ENCODE results near the gene ADAMTS13.
A peak's percentile ranks its signal among the peaks of the same experiment; 100 is the strongest.

ADAMTS13 gene

DNA sequence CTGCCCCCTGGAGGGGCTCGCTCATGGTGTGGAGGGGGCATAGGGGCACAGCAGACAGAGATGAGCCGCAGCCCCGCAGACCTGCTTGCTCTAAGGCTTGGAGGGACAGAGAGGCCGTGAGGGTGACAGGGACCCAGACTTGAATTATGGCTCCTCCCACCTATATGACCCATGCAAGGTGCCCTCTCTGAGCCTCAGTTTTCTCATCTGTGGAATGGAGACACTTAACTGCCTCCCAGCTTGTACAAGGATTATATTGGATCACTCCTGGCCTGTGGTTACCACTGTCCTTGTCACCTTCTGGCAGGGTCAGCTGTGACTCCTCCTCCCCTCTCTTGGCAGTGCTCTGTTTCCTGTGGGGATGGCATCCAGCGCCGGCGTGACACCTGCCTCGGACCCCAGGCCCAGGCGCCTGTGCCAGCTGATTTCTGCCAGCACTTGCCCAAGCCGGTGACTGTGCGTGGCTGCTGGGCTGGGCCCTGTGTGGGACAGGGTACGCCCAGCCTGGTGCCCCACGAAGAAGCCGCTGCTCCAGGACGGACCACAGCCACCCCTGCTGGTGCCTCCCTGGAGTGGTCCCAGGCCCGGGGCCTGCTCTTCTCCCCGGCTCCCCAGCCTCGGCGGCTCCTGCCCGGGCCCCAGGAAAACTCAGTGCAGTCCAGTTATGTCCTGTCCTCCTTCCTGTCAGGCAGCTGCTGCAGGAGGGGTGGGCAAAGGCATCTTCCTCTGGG, 32.9 kb downstream of the ADAMTS13 start:
- no peak for DNase-seq (ENCODE audit: low read depth)

DNA sequence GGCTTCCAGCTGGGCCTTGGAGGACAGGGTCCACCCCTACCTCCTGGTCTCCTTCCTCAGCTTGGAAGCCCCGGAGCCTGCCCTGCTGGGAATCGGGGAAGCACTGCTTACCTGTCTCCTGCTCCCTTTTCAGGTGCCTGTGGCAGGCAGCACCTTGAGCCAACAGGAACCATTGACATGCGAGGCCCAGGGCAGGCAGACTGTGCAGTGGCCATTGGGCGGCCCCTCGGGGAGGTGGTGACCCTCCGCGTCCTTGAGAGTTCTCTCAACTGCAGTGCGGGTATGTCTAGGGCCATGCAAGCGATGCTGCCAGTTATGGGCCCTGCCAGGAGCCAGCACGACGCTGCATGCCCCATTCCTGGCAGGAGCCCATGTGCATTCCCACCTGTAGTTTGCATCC, 33.8 kb downstream of the ADAMTS13 start:
- DNase-seq (ENCODE audit: low read depth): no peak

DNA sequence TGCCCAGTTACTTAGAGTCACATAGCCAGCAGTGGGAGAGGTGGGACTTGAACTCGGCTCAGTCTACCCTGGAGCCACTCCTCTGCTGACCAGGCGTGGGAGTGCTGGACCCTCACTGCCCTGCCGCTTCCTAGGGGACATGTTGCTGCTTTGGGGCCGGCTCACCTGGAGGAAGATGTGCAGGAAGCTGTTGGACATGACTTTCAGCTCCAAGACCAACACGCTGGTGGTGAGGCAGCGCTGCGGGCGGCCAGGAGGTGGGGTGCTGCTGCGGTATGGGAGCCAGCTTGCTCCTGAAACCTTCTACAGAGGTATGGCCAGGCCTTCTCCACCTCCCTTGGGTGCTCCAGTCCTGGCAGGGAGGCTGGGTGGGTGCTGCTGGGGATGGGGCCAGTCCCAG, 34.2 kb downstream of the ADAMTS13 start:
- DNase-seq (ENCODE audit: low read depth): no peak

DNA sequence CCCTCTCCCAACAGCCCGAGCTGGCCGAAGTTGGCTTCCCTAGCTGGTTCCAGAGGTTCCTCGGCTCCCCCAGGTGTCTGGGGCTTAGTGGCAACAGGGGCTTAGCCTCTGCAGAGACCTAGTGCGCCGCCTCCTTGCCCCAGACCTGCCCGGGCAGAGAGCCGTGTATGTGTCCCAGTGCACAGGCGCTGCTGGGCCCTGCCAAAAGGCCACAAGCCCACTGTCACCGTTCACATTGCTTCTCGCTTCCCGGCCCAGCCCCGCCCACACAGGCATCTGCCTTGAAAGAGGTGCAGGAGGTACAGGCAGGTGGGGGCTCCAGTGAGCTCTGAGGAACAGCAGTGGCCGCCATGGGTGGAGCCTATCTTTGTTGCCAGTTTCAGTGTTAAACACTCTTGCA, 35.1 kb downstream of the ADAMTS13 start:
- DNase-seq (ENCODE audit: low read depth): no peak

DNA sequence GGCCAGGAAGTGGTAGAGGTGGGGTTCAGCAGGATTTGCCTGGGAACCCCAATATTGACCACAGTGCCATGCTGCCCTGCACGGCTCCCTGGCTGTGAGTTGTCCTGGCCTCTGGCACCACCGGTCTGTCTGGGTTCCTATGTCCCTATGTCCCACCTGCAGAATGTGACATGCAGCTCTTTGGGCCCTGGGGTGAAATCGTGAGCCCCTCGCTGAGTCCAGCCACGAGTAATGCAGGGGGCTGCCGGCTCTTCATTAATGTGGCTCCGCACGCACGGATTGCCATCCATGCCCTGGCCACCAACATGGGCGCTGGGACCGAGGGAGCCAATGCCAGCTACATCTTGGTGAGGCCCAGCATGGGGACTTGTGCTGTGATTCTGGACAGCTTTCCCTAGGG, 35.6 kb downstream of the ADAMTS13 start:
- DNase-seq (ENCODE audit: low read depth): no peak

DNA sequence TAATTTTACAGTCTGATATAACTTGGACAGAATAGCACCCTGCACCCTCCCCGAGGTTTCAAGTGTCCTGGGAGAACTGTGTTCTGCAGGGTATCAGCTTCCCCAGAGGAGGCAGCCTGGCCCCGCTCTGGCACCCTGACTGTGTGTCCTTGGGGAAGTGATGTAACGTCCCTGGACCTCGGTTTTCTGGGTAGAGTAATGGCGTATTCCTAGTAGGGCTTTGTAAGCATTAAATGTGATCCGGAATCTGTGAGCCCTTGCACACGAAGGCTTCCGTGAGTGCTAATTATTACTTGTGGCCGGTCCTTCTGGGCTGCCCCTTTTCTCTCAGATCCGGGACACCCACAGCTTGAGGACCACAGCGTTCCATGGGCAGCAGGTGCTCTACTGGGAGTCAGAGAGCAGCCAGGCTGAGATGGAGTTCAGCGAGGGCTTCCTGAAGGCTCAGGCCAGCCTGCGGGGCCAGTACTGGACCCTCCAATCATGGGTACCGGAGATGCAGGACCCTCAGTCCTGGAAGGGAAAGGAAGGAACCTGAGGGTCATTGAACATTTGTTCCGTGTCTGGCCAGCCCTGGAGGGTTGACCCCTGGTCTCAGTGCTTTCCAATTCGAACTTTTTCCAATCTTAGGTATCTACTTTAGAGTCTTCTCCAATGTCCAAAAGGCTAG, 36.6 kb downstream of the ADAMTS13 start:
- DNase-seq (ENCODE audit: low read depth): no peak

DNA sequence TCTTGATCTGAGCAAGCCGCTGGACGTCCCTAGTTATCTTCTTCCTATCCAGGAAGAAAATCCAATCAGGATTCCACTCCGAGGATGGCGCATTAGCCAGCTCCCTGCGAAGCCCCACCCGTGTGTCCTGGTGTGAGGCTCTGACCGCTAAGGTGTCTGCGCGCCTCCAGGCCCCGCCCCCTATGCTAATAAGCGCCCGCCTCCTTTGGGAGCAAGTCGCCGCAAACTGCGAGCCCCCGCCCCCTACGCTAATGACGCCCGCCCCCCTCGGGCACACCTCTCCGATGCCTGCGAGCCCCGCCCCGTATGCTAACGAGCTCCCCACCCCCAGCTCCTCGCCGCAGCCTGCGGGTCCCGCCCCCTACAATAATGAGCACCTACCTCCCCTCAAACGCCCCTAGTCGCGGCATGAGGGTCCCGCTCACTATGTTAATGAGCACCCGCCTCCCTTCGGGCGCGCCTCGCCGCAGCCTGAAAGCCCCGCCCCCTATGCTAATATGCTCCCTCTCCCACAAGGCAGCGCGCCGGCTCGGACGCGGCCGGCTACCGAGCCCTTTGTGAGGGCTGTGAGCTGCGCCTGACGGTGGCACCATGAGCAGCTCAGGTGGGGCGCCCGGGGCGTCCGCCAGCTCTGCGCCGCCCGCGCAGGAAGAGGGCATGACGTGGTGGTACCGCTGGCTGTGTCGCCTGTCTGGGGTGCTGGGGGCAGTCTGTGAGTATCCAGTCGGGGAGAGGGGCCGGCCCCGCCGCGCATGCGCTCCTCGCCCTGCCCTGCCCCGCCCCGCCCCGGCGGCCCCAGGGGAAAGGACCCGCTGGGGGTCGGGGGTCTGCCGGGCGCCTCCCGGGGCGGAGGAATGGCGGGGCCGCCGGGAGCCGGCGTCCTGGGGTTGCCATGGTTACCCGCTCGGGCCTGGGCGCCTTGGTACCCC, 37.6 kb downstream of the ADAMTS13 start, which contains the start of gene CACFD1:
CACFD1 (plus strand) TSS at position 503 of the 929 bp plus-strand sequence; CDS start at position 592, 89 bp downstream.
- peak; percentile 46 for DNase-seq (ENCODE audit: low read depth)

DNA sequence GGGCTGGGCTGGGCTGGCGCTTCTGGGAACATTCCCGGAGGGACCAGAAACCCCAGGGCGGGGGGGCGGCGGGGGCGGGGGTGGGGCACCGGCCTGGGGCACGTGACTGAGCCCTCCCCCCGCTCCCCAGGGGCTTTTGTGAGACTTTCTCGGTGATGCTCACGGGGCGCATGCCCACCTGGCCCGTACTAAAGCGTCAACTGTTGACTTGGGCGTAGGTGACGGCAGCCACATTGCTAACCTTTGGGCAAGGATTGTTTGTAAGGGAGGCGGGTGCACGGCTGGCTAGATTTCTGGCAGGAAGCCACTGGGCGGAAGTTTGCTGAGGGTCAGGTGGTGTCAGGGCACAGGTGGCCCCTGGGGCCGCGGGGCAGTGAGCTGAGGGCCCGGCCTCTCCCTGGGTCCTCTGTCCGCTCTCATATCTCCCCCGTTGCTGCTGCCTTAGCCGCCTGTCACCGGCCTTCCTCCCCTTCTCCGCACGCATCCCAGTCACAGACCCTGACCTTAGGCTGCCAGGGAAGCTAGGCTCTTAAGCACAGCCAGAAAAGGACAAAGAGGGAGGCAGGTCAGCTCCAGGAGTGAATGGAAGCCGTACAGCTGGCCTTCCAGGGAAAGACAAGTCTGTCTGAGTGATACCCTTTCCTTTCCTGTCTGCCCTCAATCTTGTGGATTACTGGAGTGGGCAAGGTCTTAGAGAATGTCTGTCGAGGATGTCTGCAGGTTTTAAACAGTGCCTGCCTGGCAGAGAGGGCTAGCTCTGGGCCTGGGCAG, 38.4 kb downstream of the ADAMTS13 start:
- no peak for DNase-seq (ENCODE audit: low read depth)

DNA sequence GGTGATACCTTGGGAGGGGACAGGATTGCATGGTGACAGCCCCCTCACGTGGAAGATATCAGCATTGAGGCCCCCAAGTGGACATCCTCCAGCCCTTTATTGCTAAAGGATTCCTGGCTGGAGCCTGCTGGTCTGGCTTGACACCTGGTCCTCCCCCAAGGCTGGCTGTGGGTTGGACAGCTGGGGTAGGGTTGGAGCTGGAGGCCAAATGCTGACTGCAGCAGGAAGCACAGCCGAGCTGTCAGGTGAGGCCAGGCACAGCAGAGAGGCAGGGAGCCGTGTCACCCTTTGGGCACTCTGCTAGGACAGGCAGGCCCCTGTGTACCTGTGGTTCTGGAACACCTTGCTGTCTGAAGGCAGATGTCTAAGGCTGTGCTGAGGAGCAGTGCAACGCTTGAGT, 39.8 kb downstream of the ADAMTS13 start:
- no peak for DNase-seq (ENCODE audit: low read depth)

DNA sequence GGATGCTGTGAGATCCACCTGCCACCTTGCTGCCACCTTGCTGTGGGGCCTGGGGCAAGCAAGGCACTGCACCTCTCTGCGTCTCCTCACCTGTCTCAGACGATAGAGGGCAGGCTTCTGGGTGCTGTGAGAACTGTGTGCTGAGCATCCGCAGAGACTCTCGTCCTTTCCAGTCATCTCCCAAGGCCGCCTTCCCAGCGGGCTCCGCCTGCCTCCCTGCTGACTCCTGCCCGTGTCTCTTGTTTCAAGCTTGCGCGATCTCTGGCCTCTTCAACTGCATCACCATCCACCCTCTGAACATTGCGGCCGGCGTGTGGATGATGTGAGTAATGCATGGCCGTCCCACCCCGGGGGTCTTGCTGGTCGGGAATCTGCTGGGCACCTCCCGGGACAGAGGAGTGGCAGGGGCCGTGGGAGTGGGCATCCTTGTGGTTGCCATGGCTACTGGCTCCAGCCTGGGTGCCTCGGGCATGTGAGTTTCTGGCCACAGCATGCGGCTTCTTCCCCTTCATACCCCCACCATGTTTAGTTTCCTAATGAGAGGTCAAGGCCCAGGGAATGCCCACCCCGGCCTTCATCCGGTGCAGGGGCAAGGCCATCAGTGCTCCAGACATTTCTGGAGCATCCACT, 41.2 kb downstream of the ADAMTS13 start:
- no peak for DNase-seq (ENCODE audit: low read depth)

DNA sequence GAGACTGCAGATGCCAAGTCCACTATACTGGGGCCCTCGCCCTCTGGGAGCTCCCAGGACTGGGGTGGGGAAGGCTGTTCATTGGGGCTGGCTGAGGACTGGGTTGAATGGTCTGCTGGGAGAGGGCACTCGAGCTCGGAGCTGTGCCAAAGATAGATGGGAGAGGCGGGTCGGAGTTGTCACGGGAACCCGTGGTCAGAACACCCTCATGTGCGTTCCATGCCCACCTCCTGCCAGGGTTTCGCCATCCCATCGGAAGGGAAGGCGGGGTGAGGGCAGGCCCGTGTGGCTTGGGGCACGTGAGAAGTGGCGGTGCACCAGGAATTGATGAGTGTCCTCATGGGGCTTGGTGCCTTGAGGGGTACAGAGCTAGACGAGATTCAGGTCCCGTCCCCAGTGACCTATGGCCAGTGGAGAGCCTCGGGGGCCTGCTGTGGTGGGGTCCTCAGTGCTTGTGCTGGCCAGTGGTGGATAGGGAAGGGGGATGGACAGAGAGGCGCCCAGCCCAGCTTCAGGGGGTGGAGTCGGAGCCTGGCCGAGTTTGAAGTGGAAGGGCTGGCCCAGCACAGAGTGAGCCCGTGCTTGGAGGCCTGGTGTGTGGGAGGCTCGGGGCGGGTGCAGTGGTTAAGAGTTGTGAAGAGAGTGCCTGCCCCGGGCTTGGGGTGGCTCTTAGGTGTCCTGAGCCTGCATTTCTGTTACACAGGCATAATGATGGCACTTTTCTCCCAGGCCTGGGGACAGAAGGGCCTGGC, 41.9 kb downstream of the ADAMTS13 start:
- DNase-seq (ENCODE audit: low read depth): no peak

DNA sequence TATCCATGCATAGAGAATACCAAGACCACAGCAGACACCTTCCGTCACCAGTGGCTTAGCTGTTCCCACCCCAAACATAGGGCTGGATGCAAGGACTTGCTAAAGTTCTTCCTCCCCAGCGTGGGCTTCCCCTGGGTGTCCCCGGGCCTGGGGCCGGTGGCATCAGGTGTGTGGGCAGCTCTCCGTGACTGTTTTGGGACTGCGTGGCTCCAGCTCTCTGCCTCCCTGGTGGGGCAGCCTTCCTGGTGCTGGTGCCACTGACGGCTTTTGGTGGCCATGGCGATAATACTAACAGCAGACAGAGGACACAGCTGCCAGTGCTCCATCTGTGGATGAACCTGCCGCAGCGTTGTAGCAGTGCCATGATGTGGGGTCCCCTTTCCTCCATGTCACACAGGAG, 42.5 kb downstream of the ADAMTS13 start:
- DNase-seq (ENCODE audit: low read depth): no peak

DNA sequence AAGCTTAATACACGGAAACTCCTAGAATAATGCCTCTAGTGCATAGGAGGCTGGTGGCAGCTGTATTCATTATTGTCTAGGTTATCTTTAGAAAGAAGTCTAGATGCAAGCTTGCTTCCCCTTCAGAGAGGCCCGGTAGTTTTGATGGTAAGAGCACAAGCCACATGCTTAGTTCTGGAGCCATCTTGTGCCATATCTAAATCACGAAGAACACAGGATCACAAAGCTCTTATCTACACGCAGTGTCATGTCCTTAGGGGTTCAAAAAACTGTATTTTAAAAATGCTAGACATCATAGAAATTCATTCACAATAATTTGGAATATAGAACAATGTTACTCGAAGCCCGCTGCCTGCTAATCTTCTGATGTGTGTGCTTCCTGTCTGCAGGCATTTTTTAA, 43.8 kb downstream of the ADAMTS13 start:
- DNase-seq (ENCODE audit: low read depth): no peak

DNA sequence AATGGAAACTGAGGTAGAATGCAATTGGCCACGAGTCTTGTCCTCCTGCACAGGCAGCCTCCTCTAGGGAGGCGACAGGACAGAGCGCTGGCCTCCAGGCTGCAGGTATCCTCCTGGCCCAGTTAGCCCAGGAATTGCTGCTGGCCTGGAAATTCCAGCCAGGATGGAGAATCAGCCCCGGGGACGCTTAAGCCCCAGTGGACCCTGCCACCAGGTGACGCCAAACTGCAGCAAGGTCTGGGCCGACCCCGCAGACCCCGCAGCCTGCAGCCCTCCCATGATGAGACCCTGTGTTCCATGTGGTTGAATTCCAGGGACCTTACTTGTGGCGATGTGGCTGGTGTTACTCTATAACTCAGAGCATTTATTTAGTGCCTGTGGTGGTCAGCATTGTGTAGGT, 44.9 kb downstream of the ADAMTS13 start:
- no peak for DNase-seq (ENCODE audit: low read depth)

DNA sequence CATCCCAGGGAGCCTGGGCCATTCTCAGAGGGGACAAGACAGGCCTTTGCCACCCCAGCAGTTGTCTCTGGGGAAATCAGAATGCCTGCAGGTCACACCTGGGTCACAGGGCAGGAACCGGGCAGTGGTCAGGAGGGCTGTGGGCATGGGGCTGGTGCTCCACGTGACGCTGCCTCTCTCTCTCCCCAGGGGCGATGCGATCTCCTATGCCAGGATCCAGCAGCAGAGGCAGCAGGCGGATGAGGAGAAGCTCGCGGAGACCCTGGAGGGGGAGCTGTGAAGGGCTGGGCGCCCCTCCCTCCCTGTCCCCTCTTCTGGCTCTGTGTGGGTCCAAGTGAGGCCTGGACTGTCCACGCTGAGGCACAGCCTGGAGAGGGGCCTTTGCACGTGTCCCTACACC, 46.2 kb downstream of the ADAMTS13 start:
- no peak for DNase-seq (ENCODE audit: low read depth)

DNA sequence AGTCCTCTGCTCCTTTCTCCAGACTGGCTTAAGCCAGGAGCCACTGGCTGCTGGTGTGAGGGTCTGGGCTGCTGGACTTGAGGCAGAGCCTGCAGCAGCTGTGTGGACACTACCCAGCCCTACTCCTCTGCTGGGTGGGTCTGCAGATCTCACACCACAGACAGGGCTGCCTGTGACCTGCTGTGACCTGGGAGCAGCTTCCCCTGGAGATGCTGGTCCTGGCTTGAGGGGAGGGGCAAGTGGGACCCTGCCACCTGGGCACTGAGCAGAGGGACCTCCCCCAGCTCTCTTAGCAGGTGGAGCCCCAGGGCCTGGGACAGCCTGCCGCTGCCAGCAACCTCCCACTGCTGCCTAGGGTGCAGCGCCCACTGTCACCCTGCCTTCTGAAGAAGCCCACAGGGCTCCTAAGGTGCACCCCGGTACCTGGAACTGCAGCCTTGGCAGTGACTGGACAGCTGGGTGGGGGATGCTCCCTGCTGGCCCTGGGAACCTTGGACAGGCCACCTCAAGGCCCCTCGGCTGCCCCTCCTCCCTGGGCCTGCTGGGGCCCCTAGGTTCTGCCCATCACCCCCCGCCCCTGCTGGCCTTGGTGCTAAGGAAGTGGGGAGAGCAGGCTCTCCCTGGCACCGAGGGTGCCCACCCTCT, 46.7 kb downstream of the ADAMTS13 start:
- DNase-seq (ENCODE audit: low read depth): no peak

DNA sequence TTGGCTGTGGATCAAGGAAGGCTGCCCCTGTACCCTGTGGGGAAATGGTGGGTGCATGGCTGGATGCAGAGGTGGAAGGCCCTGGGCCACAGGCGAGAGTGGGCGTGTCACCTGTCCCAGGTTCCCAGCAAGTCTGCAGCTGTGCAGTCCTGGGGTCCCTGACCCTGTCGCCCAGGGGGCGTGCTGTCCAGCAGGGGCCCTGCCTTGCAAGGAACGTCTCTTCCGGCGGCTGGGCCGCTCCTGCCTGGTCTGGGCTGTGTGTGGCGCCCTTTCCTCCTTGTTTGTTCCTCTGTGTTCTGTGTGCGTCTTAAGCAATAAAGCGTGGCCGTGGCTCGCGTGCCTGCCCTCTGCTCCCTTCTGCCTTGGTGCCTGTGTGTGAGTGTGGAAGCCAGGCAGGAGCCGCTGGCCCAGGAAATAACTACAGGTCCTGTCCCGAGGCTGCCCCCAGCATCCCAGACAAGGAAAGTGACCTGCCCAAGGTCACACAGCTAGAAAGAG, 48.3 kb downstream of the ADAMTS13 start:
- DNase-seq (ENCODE audit: low read depth): no peak

DNA sequence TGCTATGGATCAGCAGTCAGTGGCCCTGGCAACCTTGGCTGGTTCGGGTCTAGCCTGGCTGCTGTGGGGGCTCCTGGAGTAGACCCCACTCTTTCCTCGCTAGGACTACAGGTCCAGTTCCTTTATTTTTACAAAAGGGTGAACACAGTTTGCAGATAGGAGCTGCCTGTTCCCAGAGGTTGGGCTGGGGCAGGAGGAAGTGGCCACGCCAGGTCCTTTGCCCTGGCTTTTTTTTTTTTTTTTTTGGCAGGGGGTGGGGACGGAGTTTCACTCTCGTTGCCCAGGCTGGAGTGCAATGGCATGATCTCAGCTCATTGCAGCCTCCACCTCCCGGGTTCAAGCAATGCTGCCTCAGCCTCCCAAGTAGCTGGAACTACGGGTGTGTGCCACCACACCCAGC, 48.8 kb downstream of the ADAMTS13 start:
- no peak for DNase-seq (ENCODE audit: low read depth)

DNA sequence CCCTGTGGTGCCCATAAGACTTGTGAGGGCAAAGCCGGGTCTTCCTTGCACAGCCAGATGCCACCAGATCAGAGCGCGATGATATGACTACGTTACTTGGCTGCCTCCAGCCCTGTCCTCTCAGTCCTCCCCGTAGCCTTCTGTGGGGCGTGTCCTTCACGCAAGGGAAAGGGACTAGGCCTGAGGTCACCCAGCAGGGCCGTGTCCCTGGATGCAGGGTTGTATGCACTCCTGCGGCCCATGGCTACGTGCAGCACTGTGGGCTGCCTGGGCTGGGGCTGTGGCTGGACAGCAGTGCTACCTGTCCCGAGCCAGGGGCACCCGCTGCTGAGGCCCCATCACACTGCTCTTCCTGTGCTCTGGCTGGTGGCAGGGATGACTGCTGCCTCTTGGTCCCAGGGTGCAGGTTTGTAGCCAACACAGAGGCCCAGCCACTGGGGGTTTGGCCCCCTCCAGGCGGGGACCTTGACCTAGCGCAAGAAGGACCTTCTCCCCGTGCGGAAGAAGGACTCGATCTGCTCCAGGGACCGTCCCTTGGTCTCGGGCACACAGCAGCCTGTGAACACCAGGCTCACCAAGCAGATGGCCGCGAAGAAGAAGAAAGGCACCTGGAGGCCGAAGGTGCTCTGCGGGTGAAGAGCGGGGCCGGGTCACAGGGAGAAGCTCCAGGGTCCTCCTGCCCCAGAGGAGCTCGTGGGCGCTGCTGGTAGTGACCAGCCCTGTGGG, 49.5 kb downstream of the ADAMTS13 start:
- no peak for DNase-seq (ENCODE audit: low read depth)

Measured in CMK (cell line).